Measurements from ENCODE around the gene SCMH1.
"Not testable (repeated sequence)": the region's sequence is repeated elsewhere in the genome, so short reads cannot be mapped to it uniquely, and the experiment has no call there.

SCMH1 gene

GRCh38 chr1:41152622-41153044, 89.5 kb downstream of the SCMH1 start:
- DNase-seq (ENCODE audit: low spot score) = peak; percentile 5

DNA sequence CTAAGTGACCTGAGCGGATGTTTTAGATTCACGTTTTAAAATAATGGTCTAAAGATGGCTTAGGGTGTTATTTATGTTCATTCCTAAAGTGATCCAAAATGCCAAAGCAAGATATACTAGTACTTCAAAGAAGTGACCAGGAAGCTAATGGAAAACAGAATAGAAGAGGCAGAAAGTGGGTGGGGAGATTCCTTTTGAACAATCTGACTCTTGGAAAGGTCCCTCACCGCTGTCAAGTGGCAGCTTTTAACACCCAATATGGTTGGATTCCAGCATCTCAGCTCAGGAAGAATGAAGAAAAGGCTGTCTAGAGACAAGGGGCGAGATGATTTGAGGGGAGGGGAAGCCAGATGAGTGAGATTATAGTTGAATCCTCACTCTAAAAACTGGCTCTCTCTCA, 90.3 kb downstream of the SCMH1 start:
- no peak for DNase-seq (ENCODE audit: low spot score)

- DNase-seq (ENCODE audit: low spot score) = no peak
Observed at GRCh38 chr1:41149570-41149969, 92.5 kb downstream of the SCMH1 start.

DNA sequence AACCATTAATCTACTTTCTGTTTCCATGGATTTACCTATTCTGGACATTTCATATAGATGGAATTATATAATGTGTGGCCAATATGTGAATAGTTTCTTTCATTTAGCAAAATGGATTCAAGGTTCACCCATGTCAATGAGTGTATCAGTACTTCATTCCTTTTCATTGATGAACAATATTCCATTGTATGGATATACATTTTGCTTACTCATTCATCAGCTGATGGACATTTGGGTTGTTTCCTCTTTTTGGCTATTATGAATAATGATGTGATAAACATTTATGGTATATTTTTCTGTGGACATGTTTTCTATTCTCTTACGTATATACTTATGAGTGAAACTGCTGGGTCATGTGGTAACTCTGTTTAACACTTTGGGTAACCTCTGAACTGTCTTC, 97.8 kb downstream of the SCMH1 start:
- DNase-seq (ENCODE audit: low spot score) = no peak

DNA sequence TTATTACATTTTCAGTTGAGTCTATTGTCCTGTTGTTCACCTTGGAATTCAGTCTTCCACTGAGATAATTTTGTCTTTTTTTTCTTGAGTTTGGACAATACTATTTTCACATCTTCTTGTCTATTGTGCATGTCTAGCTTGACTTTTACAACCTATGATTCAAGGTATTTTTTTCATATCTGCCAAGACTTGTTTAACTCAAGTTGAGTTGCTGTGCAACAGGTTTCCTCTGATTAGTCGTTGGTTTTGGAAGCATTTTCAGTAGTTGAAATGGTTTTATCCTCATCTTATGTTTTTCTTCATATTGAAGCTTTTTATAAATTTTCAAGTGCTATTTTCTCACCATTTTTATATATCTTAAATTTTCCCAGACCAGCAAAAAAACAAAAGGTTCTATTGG, 103.6 kb downstream of the SCMH1 start:
- DNase-seq (ENCODE audit: low spot score) = no peak

- no peak for DNase-seq (ENCODE audit: low spot score)
Observed at GRCh38 chr1:41135196-41135947, 106.7 kb downstream of the SCMH1 start.

- not testable (repeated sequence) for DNase-seq (ENCODE audit: low spot score)
Observed at GRCh38 chr1:41134325-41134724, 107.8 kb downstream of the SCMH1 start.

- no peak for DNase-seq (ENCODE audit: low spot score)
Observed at GRCh38 chr1:41122851-41123518, 119.1 kb downstream of the SCMH1 start.

GRCh38 chr1:41122148-41122547, 120.0 kb downstream of the SCMH1 start:
- no peak for DNase-seq (ENCODE audit: low spot score)

DNA sequence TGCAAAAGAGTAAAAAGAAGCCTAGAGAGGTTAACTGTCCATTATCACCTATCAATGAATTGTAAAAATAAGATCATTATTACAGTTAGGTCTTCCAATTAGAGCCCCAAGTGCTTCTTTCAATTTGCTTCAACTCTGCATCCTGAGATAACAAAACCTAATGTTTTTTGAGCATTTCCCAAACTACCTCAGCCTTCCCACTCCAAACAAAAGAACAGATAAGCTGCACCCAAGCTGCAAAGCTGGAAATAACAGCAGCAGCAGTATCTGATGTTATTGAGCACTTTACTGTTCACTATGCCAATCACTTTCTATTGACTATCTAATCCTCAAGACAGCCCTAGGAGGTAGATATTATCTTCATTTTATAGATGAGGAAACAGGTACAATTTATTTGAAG, 123.5 kb downstream of the SCMH1 start:
- DNase-seq (ENCODE audit: low spot score) = no peak

DNA sequence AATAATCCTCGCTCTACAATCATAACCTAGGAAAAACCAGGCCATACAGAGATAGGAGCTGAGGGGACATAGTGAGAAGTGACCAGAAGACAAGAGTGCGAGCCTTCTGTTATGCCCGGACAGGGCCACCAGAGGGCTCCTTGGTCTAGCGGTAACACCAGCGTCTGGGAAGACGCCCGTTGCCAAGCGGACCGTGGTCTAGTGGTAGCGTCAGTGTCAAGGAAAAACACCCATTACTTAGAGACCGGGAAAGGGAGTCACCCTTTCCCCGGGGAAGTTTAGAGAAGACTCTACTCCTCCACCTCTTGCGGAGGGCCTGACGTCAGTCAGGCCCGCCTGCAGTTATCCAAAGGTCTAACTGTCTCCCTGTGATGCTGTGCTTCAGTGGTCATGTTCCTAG, 124.9 kb downstream of the SCMH1 start:
- not testable (repeated sequence) for DNase-seq (ENCODE audit: low spot score)

DNA sequence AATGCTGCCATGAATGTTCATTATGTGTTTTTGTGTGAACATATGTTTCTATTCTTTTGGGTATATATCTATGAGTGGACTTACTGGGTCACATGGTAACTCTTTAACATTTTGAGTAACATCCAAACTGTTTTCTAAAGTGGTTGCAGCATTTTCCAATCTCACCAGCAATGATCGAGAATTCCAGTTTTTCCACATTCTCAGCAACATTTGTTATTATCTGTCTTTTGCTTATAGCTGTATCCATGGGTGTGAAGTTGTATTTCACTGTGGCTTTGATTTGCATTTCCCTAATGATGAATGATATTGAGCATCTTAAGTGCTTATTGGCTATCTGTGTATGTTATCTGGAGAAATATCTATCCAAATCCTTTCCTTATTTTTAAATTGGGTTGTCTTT, 131.4 kb downstream of the SCMH1 start:
- DNase-seq (ENCODE audit: low spot score) = no peak

- DNase-seq (ENCODE audit: low spot score) = no peak
Observed at GRCh38 chr1:41110286-41110685, 131.8 kb downstream of the SCMH1 start.

- no peak for DNase-seq (ENCODE audit: low spot score)
Observed at GRCh38 chr1:41109310-41110197, 132.6 kb downstream of the SCMH1 start.

- DNase-seq (ENCODE audit: low spot score) = no peak
Observed at GRCh38 chr1:41108696-41109275, 133.3 kb downstream of the SCMH1 start.

DNA sequence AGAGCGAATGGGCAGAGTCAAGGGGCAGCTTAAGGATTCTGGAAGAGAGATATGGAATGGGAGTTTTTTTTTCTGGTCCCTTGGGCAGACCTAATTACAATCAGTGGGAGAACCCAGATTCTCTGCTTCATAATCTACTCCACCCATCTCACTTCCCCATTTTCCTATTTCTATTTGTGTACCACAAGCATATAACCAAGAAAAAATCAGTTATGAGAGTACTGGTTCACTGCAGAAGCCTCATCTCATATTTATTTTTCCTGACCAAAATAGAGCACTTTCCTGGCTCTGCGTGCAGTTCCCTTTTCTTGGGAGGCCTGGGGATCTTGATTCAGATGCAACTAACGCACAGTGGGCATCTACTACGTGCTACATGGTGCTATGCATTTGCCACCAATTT, 138.3 kb downstream of the SCMH1 start:
- no peak for DNase-seq (ENCODE audit: low spot score)

GRCh38 chr1:41102653-41103052, 139.5 kb downstream of the SCMH1 start:
- no peak for DNase-seq (ENCODE audit: low spot score)

- DNase-seq (ENCODE audit: low spot score) = peak; percentile 44
Observed at GRCh38 chr1:41101950-41102607, 140.0 kb downstream of the SCMH1 start.

GRCh38 chr1:41101076-41101475, 141.0 kb downstream of the SCMH1 start:
- DNase-seq (ENCODE audit: low spot score) = no peak

DNA sequence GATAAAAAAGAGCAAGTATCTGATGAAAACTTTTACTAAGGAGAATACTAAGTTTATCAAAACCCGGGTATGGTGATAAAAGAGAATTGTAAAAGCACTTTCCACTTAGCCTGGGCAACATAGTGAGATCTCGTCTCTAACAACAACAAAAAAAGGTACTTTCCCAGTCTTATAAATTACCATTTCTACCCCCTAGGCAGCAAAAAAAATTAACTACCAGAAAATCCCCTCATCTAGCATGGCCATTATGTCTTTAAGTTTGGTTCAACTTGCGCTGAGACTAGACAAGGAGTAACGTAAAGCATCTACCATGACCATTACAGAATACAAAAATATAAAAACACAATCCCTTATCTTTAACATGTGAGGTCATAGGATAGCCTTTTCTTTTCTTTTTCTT, 141.9 kb downstream of the SCMH1 start:
- no peak for DNase-seq (ENCODE audit: low spot score)

DNA sequence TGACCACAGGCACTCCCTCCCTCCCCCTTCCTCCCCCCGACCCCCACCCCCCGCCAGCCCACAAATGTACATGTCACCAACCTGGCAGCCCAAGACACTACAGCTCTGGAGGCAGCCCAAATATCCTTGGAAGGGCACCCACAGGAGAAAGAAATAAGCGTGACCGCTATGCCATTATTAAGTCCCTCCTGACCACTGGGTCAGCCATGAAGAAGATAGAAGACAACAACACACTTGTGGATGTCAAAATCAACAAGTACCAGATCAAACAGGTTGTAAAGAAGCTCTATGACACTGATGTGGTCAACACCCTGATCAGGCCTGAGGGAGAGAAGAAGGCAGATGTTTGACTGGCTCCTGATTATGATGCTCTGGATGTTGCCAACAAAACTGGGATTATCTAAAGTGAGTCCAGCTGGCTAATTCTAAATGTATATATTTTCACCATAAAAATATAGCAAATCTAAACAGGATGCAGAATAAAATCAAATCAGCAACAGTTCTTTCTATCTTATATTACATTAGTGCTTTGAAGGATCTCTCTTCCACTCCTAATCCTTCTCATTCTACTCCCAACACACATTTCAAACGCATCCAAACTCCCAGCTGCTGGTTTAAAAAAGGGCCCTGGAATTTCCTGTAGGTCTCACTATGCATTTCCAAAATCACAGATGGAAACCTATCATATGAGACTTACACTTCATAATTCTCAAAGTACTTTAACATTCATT, 143.2 kb downstream of the SCMH1 start:
- DNase-seq (ENCODE audit: low spot score) = no peak
